NCI-H446 (cell line): ENCODE measurements around the gene SLC25A6.
"Not testable (repeated sequence)": the region's sequence is repeated elsewhere in the genome, so short reads cannot be mapped to it uniquely, and the experiment has no call there.

Experiments
- DNase-seq, 2 experiments: peaks; one replicate each; lab custom pipeline; 2025; lab: John Stamatoyannopoulos, UW

SLC25A6 gene

GRCh38 chrX:1391707-1392375 is at the start of gene SLC25A6:
SLC25A6 (minus strand) TSS chrX:1392113; CDS start chrX:1392009, 104 bp downstream.
- no peak for DNase-seq

DNA sequence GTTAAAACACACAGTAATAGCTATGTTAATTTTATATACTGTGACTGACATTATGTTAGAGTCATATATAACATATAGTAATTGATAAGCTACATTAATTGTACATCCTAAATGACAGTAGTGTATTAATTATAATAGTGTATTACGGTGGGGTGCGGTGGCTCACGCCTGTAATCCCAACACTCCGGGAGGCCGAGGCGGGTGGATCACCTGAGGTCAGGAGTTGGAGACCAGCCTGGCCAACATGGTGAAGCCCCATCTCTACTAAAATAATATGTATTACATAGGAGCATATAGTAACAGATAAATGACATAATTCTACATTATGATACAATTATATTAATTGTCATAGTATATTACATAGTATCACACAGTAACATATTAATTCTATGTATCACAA is 48.6 kb upstream of the SLC25A6 start:
- DNase-seq = no peak

DNA sequence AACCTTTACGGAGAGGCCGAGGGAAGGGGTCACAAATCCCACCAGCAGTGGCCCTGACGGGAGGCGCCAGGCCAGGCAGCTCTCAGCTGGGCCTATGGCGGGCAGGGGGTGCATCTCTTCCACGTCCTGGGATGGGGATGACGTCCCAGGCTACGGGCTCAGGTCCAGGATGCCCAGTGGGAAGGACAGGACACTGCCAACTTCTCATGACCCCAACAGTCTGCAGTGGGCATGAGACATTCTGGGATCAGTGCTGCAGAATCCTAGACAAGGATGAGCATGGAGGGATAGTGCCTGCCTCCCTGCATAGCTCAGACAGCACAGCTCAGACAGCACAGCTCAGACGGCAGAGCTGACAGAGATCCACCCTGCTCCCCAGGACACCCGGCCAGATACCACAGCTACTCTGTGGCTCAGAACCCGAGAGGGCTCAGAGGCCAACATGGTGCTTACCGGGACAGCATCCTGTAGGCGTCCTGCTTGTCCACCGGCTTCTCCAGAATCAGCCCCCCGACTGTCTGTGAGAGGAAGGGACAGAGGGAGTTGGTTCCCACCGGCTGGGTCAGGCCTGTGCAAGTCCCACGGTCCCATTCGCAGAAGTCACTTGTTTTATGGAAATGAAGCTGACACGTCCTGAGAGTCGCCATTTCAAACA is 43.5 kb upstream of the SLC25A6 start:
- DNase-seq = no peak

DNA sequence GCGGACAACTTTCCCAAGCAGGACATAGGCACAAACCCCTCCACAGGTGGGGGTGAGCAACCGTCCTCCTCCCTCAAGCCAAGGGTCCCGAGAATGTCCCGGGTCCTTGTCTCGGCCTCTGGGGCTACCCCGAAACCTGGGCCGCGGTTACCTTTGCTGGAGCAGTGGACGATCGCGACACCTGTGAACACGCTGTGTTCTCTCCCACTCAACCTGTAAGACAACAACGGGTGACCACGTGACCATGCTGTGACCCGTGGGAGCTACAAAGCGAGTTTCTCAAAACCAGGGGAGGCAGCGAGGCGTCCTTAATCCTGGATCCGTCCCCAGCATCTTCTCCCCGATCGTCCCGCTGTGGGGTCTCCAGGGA is 42.9 kb upstream of the SLC25A6 start:
- DNase-seq = no peak

DNA sequence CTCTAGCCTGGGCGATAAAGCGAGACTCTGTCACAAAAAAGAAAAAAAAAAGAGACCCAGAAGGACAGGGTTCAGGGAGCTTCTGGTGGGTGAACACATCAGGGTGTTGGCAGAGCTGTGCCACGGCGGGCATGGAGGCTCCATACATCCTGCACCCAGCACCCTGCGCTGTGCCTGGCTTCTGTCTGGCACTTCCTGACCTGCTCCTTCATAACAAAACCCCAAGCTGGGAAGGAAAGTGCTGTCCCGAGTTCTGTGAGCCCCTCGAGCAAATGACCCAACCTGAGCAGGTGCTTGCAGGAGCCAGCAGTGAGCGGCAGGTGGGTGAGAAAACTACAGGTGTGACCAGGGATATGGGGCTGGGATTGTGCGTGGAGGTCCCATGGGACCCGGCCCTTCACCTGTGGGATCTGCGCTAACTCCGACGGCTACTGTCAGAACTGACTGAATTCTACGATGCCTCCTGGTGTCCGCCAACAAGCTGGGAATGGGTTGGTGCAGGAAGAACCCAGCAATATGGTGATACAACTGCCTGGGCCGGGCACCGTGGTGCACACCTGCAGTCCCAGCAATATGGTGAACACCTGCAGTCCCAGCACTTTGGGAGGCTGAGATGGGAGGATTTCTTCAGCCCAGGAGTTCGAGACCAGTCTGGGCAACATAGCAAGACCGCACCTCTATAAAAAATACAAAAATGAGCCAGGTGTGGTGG is 41.9 kb upstream of the SLC25A6 start:
- DNase-seq = no peak

GRCh38 chrX:1430451-1430850 is 38.5 kb upstream of the SLC25A6 start:
- no peak for DNase-seq

- no peak for DNase-seq
Measured at GRCh38 chrX:1427756-1428155, 35.8 kb upstream of the SLC25A6 start.

GRCh38 chrX:1426321-1426720 is 34.4 kb upstream of the SLC25A6 start:
- DNase-seq = not testable (repeated sequence)

DNA sequence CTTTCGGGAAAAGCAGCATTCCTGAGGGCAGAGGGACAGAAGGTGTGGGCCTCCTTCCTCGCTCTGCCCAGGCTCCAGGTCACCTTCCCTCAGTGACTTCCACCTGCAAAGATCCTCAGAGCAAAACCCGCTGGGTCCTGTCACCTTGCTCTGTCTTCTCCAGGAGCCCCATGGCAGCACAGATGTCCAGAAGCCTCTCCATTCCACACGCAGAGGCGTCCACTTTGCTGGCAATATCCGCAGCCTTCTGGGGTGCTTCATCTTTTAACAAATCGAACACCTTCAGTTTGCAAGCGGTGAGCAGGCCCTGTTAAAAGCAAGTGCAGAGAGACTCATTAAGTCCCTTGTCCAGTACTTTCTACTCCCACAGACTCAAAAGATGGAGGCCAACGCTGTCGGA is 33.5 kb upstream of the SLC25A6 start:
- DNase-seq = no peak

DNA sequence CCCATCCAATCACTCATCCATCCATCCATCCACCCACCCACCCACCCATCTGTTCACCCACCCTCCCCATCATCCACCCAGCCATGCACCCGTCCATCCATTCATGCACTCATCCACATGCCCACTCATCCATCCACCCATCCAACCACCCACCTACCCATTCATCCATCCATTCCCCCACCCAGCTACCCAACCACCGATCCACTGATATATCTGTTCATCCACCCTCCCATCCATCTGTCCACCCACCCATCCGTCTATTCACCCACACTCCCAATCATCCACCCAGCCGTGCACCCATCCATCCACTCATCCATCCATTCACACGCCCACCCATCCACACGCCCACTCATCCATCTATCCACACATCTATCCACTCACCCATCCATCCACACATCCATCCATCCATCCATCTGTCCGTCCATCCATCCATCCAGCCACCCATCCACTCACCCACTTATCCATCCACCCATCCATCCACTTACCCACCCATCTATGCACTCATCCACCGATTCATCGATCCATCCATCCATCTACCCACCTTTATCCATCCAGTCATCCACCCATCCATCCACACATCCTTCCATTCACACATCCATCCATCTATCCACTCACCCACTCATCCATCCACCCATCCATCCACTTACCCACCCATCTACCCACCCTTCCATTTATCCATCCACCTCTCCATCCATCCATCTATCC is 32.4 kb upstream of the SLC25A6 start:
- no peak for DNase-seq

DNA sequence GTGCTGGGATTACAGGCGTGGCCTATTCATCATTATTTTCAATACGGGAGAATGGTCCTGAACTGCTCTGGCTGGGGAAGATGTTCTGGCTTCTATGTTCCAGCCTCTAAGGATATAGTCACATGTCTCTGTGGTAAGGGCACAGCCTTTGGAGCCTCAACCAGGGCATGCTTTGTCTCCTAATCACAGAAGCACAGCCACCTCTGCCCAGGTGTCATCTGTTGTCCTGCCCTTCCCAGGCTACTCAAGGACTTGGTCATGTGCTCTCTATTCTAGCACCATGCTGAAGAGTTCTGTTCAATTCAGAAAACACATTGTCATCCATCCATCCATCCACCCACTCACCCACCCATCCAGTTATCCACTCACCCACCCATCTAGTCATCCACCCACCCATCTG is 31.3 kb upstream of the SLC25A6 start:
- DNase-seq = no peak

DNA sequence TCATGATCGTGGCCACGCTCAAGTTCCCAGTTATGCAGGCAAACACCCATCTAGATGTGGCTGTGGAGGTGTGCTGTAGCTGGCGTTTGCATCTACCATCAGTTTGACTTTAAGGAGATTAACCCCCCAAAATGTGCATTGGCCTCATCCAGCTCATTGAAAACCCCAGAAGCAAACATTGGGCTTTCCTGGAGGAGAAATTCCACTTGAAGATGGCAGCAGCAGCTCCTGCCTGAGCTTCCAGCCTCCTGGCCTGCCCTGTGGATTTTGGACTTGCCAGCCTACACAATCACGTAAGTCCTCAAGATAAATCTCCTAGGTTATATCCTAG is 30.2 kb upstream of the SLC25A6 start:
- no peak for DNase-seq

- no peak for DNase-seq
Measured at GRCh38 chrX:1421433-1422134, 29.7 kb upstream of the SLC25A6 start.

DNA sequence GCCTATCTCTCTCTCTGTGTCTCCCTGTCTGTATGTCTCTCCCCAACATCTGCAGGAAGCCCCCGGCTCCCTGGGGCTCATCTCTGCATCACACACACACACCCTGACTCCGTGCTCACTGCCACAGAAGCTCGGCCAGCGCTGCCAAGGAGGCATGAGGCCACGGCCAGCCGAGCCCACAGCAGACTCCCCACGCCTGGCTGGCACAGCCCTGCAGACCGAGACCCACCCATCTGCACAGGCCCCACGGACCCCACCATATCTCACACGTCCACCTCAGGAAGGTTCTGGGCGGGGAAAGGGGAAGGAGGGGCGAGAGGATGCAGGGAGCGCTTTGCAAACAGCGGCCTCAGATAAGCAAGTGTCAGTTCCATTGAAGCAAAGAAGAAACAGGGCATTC is 28.5 kb upstream of the SLC25A6 start:
- no peak for DNase-seq

DNA sequence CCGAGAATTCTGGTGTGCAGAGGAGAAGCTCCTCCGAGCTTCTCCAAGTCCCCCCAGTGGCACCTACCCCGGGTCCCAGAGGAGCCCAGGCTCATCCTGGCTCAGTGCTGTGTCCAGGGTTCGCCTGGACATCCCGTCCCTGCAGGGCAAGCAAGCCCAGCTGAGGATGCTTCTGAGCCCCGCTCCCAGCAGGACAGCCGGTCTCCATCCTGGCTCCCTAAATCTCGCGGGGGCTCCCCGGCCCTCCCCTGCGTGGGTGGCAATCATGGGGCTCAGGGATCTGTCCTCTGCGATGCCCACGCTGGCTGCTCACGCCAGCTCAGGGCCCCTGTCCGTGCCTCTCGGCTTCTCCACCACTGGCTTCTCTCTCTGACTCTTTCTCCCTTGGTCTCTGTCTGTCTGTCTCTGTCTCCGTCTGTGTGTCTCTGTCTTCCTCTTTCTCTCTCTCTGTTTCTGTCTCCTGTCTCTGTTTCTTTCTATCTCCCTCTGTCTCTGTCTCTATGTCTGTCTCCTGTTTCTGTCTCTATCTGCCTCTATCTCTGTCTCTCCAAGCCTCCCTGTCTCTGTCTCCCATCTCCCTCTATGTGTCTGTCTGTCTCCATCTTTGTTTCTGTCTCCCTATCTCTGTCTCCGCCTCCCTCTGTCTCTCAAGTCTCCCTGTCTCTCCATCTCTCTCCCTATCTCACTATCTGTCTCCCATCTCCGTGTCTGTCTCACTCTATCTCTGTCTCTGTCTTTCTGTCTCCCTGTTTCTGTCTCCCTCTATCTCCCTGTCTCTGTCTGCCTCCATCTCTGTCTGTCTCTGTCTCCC is 27.8 kb upstream of the SLC25A6 start:
- no peak for DNase-seq

- DNase-seq = no peak
Measured at GRCh38 chrX:1418901-1419544, 27.1 kb upstream of the SLC25A6 start.

- no peak for DNase-seq
Measured at GRCh38 chrX:1417921-1418771, 26.2 kb upstream of the SLC25A6 start.

DNA sequence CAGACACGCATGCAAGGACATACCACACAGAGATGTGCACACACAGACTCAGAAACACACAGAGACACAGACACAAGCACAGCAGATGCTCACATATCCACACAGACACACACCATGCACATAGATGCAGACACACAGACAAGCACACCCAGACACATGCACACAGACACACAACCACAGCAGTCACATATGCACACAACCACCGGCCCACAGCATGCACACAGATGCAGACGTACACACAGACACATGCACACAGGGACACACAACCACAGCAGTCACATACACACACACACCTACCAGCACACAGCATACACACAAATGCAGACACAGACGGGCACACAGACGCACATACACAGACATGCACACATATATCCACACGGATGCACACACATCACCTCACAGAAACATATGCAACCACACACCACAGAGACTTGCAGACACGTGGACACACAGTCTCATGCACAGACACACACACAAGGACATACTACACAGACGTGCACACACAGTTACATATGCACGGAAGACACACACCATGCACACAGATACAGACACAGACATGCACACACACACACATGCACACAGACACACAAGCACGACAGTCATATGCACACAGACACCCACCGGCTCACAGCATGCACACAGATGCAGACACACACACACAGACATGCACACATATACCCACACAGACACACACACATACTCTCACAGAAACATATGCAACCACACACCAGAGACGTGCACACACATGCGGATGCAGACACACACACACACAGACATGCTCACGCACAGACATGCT is 25.2 kb upstream of the SLC25A6 start:
- DNase-seq = no peak

DNA sequence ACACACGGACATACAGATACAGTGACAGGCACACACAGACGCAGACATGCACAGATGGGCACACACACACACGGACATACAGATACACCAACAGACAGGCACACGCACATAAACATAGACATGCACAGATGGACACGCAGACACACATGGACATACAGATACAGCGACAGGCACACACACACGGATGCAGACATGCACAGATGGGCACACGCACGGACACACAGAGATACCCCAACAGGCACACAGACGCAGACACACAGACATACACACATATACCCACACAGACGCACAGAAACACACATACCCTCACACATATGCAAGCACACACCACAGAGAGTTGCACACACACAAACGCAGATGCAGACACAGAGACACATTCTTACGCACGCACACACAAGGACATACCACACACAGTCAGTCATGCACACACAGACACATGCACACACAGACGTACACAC is 24.4 kb upstream of the SLC25A6 start:
- DNase-seq = no peak
